HG03378 (cell line): ENCODE data around the gene AAGAB.
"Not testable (repeated sequence)": the region's sequence is repeated elsewhere in the genome, so short reads cannot be mapped to it uniquely, and the experiment has no call there.

ENCODE experiments used
- ATAC-seq: cut with Tn5 transposase; IDR thresholded peaks from one replicate; pipeline ENCODE4 v1.9.1; 2021; ENCODE audit warnings: mild to moderate bottlenecking, moderate library complexity; ENCODE audit not compliant: unreplicated experiment

The AAGAB gene

GRCh38 chr15:67254238-67255175 is at the start of gene AAGAB, which contains the start of gene IQCH:
AAGAB (minus strand) TSS chr15:67254661; CDS start chr15:67254631, 30 bp downstream.
IQCH (plus strand) TSS chr15:67254786; CDS start chr15:67254897, 111 bp downstream.
- ATAC-seq: peak; percentile 82

DNA sequence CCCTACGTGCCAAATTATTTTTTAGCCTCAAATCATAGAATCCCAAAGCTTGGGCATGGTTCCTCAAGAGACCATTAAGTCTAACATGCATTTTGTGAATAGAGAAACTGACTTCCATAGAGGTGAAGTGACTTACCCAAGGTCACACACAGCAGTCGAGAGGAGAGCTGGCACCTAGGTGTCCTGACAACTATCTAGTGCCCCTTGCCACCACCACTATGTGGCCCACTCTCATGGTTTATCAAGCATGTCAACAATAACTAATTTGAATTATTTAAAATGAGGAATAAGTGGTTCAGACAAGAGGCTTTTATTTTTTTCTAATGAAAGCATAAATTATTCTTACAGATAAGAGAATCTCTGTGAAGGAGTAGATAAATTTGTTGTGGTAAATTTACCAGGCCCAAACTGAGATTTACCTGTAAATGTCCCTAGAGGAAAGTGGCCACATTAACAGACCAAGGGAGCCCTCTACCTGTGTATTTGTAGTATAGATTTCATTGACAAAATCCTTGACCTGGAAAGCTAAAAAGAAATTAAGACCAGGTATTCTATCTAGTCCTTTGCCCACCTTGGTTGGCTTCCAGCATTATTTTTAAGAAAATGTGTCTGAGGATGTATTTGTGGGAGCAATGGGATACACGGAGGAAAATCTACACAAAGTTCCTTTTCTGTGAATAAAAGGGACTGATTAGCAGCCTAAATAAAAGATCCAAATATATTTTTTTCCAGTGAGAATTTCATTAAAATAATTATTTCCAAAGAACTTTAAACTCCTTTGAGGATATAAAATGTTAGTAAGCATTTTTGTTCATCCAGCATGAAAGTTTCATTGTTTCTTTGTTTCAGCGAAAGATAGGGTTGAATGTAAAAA is 49.3 kb upstream of the AAGAB start:
- ATAC-seq: no peak

DNA sequence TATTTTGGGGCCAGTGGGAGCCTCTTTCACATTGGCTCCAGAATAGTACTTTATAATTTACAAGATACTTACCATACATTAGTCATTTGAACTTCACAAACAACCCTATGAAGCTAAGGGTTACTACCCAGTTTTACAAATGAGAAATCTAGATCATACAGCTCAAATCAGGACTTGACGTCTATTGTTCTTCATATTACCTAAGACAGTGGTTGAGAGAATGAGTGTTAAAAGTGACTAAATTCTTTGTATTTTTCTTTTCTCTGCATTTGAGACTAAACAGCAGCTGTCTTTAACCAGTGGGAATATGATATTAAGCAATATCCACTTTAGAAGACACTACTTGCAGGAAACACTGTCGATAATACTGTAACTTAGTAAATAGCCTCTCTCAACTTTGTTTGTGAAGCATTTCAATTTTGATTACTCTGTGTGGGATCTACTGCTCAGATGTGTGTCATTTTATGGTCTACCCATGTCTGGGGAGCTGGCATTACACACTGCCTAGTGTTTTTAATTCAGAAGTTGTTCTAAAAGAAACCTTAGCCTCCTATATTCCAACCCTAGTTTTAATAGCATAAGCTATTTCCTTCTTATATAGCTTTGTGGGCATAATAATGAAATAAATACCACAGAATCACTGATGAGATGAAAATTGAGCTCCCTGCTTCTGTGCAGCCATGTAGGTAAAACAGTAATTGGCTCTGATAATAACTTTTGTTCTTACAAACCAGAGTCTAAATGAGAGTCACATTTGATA is 46.0 kb upstream of the AAGAB start:
- ATAC-seq: no peak

DNA sequence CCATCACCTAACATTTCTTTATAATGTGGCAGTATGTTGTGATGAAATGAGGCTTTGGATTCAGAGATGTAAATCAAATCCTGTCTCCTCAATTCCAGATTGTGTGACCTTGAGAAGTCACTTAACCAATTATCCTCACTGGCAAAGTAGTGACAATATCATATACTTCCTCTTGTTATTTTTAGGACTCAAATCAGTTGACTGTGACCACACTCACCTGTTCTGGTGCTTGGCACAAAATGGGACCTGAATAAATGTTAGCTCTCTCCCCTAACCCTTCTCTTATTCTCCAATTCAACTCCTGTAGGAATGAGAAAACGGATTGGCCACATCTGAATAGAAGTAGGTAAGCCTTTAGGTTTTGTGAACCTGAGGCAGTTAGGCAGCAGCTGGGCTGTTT is 42.2 kb upstream of the AAGAB start:
- ATAC-seq: no peak

DNA sequence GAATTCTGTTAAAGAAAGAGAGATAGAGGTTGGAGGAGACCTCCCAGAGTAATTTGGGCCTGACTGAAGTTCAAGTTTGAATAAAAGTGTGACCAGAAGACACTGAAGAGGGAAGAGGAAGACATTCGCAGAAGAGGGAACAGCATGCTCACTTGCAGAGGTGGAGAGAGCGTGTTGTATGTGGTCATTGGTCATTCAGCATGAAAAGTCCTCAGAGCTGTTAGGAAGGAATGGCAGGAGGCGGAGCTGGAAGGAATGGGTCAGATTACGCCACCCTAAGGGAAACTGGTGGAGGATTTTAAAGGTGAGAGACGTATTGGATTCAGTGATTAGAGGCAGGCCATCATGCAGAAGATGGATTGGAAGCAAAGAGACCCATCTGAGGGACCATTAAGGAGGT is 41.7 kb upstream of the AAGAB start:
- no peak for ATAC-seq

GRCh38 chr15:67290319-67290718 is 35.9 kb upstream of the AAGAB start:
- ATAC-seq: no peak

- not testable (repeated sequence) for ATAC-seq
Measured at GRCh38 chr15:67286400-67286799, 31.9 kb upstream of the AAGAB start.

DNA sequence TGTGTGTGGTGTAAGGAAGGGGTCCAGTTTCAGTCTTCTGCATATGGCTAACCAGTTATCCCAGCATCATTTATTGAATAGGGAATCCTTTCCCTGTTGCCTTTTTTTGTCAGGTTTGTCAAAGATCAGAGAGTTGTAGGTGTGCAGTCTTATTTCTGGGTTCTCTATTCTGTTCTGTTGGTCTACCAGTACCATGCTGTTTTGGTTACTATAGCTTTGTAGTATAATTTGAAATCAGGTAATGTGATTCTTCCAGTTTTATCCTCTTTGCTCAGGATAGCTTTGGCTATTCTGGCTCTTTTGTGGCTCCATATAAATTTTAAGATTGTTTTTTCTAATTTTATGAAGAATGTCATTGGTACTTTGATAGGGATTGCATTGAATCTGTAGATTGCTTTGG is 31.2 kb upstream of the AAGAB start:
- ATAC-seq: not testable (repeated sequence)

DNA sequence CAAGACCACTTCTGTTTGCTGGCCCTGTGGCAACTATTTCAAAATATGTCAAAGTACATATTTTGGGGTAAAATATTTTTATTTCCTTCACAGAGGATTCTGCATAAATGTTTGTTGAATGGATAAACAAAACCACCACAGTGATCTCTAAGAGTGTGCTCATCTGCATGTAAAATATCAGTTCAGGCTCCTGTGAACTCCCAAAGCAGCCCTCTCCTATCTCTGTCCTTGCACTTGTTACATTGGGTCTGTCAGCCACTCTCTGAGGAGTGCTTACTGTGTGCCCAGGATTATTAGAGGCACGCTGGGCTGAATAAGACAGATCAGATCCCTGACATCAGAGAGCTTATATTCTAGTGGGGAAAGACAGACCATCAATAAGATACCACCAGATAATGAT is 27.3 kb upstream of the AAGAB start:
- no peak for ATAC-seq

DNA sequence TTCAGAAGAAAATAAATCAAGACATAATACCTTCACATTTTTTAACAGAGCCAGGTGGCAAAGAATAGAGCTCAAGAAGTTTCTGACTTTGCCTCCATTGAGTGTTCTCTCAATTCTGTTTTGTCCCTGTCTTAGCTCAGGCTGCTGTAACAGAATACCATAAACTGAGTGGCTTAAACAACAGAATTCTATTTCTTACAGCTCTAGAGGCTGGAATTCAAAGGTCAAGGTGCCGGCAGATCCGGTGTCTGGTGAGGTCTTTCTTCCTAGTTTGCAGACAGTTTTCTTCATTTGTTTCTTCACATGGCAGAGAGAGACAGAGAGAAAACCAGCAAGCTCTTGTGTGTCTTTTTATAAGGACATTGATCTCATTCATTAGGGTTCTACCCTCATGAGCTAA is 25.8 kb upstream of the AAGAB start:
- no peak for ATAC-seq

DNA sequence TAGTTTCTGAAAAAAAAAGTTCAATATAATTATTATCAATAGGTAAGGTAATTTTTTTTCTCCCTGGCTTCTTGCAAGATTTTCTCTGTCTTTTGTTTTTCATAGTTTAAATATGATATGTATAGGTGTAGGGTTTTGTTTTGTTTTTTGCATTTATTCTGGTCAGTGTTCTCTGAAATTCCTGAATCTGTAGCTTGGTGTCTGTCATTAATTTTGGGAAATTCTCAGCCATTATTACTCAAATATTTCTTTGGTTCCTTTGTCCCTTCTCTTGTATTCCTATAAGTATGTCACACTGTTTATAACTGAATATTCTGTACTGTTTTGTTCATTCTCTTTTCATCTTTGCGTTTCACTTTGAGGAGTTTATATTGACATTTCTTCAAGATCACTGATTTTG is 22.2 kb upstream of the AAGAB start:
- no peak for ATAC-seq

GRCh38 chr15:67274236-67274635 is 19.8 kb upstream of the AAGAB start:
- no peak for ATAC-seq

GRCh38 chr15:67267951-67268941 is 13.8 kb upstream of the AAGAB start:
- no peak for ATAC-seq

- ATAC-seq: no peak
Measured at GRCh38 chr15:67267440-67267839, 13.0 kb upstream of the AAGAB start.

GRCh38 chr15:67266870-67267269 is 12.4 kb upstream of the AAGAB start:
- ATAC-seq: no peak

DNA sequence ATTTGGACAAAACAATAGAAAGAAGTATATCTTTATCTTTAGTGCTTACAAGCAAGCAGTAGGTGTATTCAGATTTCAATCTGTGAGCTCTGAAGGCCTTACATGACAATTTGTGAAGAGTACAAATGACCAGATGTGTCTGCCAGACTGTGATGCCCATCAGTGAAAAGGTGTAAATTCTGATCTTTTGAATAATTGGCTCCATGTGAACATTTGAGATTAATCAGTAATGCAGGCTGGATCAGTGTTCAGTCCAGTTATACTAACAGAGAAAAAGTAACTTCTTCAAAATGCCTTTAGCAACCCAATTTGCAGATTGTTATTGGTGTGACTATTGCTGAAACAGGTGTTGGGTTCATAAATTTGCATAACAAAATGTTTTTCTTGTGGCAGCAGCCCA is 5.3 kb upstream of the AAGAB start:
- no peak for ATAC-seq

GRCh38 chr15:67259379-67259778 is 4.9 kb upstream of the AAGAB start:
- no peak for ATAC-seq

DNA sequence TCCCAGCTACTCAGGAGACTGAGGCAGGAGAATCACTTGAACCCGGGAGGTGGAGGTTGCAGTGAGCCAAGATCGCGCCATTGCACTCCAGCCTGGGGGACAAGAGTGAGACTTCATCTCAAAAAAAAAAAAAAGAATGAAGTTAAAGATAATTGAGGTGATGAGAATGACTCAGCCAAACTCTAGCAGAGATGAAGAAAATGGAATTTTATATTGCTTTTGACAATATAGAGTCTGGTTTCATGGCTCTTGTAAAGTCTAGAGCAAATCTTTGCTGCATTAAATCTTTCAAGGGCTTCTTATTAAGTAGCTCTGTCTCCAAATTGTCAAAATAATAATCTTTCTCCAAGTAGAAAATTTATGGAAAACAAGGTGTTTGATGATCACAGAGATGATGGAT is 4.0 kb upstream of the AAGAB start:
- ATAC-seq: not testable (repeated sequence)

GRCh38 chr15:67256051-67256450 is 1.6 kb upstream of the AAGAB start:
- no peak for ATAC-seq
